H9 (cell line): ENCODE data around the gene CTRL. TPM values are rescaled to one million over a fixed set of nuclear protein-coding genes. Genes with fewer than 3 reads are reported as not detected.

ENCODE experiments used
- DNase-seq: peaks from one replicate; pipeline ENCODE4 v3.0.0-alpha.2; 2017
- H2AFZ ChIP-seq: one replicate; pipeline ENCODE4 v1.6.1; 2013; ENCODE audit warnings: mild to moderate bottlenecking, low read length, control low read depth, moderate library complexity
- H2AK5ac ChIP-seq: 2 replicates; pipeline ENCODE4 v1.6.1; 2013; ENCODE audit warnings: low read length, control low read depth, mixed read lengths; ENCODE audit not compliant: insufficient read length
- H2BK120ac ChIP-seq: one replicate; pipeline ENCODE4 v1.6.1; 2013; ENCODE audit warnings: low read depth, mild to moderate bottlenecking, low read length, control low read depth, inconsistent platforms; ENCODE audit not compliant: poor library complexity, severe bottlenecking
- H2BK12ac ChIP-seq: 2 replicates; pipeline ENCODE4 v1.6.1; 2013; ENCODE audit warnings: low read length, control low read depth, mixed read lengths, low read depth; ENCODE audit not compliant: insufficient read length
- H2BK15ac ChIP-seq: 2 replicates; pipeline ENCODE4 v1.6.1; 2013; ENCODE audit warnings: low read depth, low read length, control low read depth
- H2BK20ac ChIP-seq: one replicate; pipeline ENCODE4 v1.6.1; 2013; ENCODE audit warnings: low read depth, mild to moderate bottlenecking, low read length, control low read depth, inconsistent platforms; ENCODE audit not compliant: poor library complexity, severe bottlenecking
- H2BK5ac ChIP-seq: 2 replicates; pipeline ENCODE4 v1.6.1; 2013; ENCODE audit warnings: low read length, control low read depth, mixed read lengths; ENCODE audit not compliant: insufficient read length
- H3K14ac ChIP-seq: 2 replicates; pipeline ENCODE4 v1.6.1; 2013; ENCODE audit warnings: low read length, control low read depth; ENCODE audit not compliant: insufficient read depth
- H3K18ac ChIP-seq: 2 replicates; pipeline ENCODE4 v1.6.1; 2013; ENCODE audit warnings: low read depth, mild to moderate bottlenecking, mixed read lengths, low read length, control low read depth; ENCODE audit not compliant: insufficient read length
- H3K23ac ChIP-seq: 2 replicates; pipeline ENCODE4 v1.6.1; 2013; ENCODE audit warnings: low read length, control low read depth, mixed read lengths, low read depth; ENCODE audit not compliant: insufficient read length
- H3K23me2 ChIP-seq: 2 replicates; pipeline ENCODE4 v1.6.1; 2013; ENCODE audit warnings: low read depth, mild to moderate bottlenecking, mixed read lengths, low read length, control low read depth; ENCODE audit not compliant: insufficient read length, poor library complexity, severe bottlenecking
- H3K27ac ChIP-seq: 2 replicates; pipeline ENCODE4 v1.5.1; 2013; ENCODE audit warnings: low read length, control low read depth, mixed read lengths, low read depth; ENCODE audit not compliant: insufficient read length
- H3K27me3 ChIP-seq: 2 replicates; pipeline ENCODE4 v1.6.1; 2013; ENCODE audit warnings: low read length, control low read depth, inconsistent platforms; ENCODE audit not compliant: insufficient read depth
- H3K4ac ChIP-seq: 2 replicates; pipeline ENCODE4 v1.6.1; 2013; ENCODE audit warnings: low read depth, mild to moderate bottlenecking, control low read depth, inconsistent platforms, low read length, moderate library complexity
- H3K4me1 ChIP-seq: 2 replicates; pipeline ENCODE4 v1.6.1; 2013; ENCODE audit warnings: low read length, control low read depth, inconsistent platforms; ENCODE audit not compliant: insufficient read depth
- H3K4me2 ChIP-seq: 2 replicates; pipeline ENCODE4 v1.6.1; 2013; ENCODE audit warnings: low read length, control low read depth, mixed read lengths; ENCODE audit not compliant: insufficient read length, insufficient read depth
- H3K56ac ChIP-seq: 2 replicates; pipeline ENCODE4 v1.6.1; 2013; ENCODE audit warnings: low read depth, mild to moderate bottlenecking, mixed read lengths, low read length, control low read depth; ENCODE audit not compliant: insufficient read length
- H3K79me1 ChIP-seq: 2 replicates; pipeline ENCODE4 v1.6.1; 2013; ENCODE audit warnings: low read depth, mild to moderate bottlenecking, moderate library complexity, low read length, control low read depth, inconsistent platforms; ENCODE audit not compliant: insufficient read depth, poor library complexity, severe bottlenecking
- H3K79me2 ChIP-seq: 2 replicates; pipeline ENCODE4 v1.6.1; 2013; ENCODE audit warnings: low read length, control low read depth, inconsistent platforms; ENCODE audit not compliant: insufficient read depth
- H3K9ac ChIP-seq: 2 replicates; pipeline ENCODE4 v1.6.1; 2013; ENCODE audit warnings: low read length, control low read depth, mixed read lengths; ENCODE audit not compliant: insufficient read length; ENCODE audit errors: extremely low read depth
- H3K9me3 ChIP-seq: one replicate; pipeline ENCODE4 v1.6.1; 2013; ENCODE audit warnings: low read depth, low read length, inconsistent platforms; ENCODE audit not compliant: control insufficient read depth
- H3T11ph ChIP-seq: one replicate; pipeline ENCODE4 v1.6.1; 2013; ENCODE audit warnings: mild to moderate bottlenecking, low read length, control low read depth, inconsistent platforms
- H4K20me1 ChIP-seq: one replicate; pipeline ENCODE4 v1.6.1; 2013; ENCODE audit not compliant: control insufficient read depth, insufficient read length, insufficient read depth
- H4K5ac ChIP-seq: 2 replicates; pipeline ENCODE4 v1.6.1; 2013; ENCODE audit warnings: low read depth, mild to moderate bottlenecking, mixed read lengths, low read length, control low read depth; ENCODE audit not compliant: insufficient read length
- H4K8ac ChIP-seq: replicated peaks from 2 replicates; pipeline ENCODE4 v1.6.1; 2013; ENCODE audit warnings: low read length, control low read depth, mixed read lengths, low read depth; ENCODE audit not compliant: insufficient read length
- H4K91ac ChIP-seq: 2 replicates; pipeline ENCODE4 v1.6.1; 2013; ENCODE audit warnings: low read depth, mild to moderate bottlenecking, moderate library complexity, mixed read lengths, low read length, control low read depth; ENCODE audit not compliant: insufficient read length
- H3K27ac Mint-ChIP-seq, 3 experiments: 2 replicates in 2 of 3; 3 replicates in 1 of 3; pipeline ENCODE4 v1.8.0; 2020 to 2021; ENCODE audit warnings: mixed read lengths in 3 of 3, mild to moderate bottlenecking in 1 of 3, moderate library complexity in 1 of 3
- H3K27me3 Mint-ChIP-seq: 2 replicates; pipeline ENCODE4 v1.8.0; 2021; ENCODE audit warnings: low read depth, mild to moderate bottlenecking, moderate library complexity, mixed read lengths
- H3K36me3 Mint-ChIP-seq, 3 experiments: 2 replicates in 2 of 3; 3 replicates in 1 of 3; pipeline ENCODE4 v1.8.0; 2020 to 2021; ENCODE audit warnings: low read depth in 3 of 3, mixed read lengths in 3 of 3; ENCODE audit not compliant: insufficient read depth in 1 of 3
- H3K4me1 Mint-ChIP-seq, 2 experiments: 2 replicates each; pipeline ENCODE4 v1.8.0; 2020; ENCODE audit warnings: mixed read lengths in 2 of 2
- H3K4me3 Mint-ChIP-seq, 2 experiments: 2 replicates in 1 of 2; 3 replicates in 1 of 2; pipeline ENCODE4 v1.8.0; 2020 to 2021; ENCODE audit warnings: mild to moderate bottlenecking in 2 of 2, mixed read lengths in 2 of 2, moderate library complexity in 1 of 2
- H3K9me3 Mint-ChIP-seq, 2 experiments: 2 replicates in 1 of 2; 3 replicates in 1 of 2; pipeline ENCODE4 v1.8.0; 2020; ENCODE audit warnings: mild to moderate bottlenecking in 2 of 2, mixed read lengths in 2 of 2, moderate library complexity in 1 of 2
- CTCF ChIP-seq: fragments of 200-600 bp; sonication (generic); conservative IDR thresholded peaks from 3 replicates; pipeline ENCODE4 v1.8.0; 2021; ENCODE audit warnings: antibody characterized with exemption, mild to moderate bottlenecking
- WGBS: extraction: QIAGEN DNeasy Blood & Tissue Kit; methylation state at CpG from one replicate; pipeline ENCODE4 v1.1.7; 2013; ENCODE audit warnings: missing lambda C conversion rate, low lambda C conversion rate, mixed read lengths; ENCODE audit not compliant: insufficient read length; ENCODE audit errors: extremely low coverage; 5-methylcytosine and 5-hydroxymethylcytosine counted together
- total RNA-seq: library from RNA; stranded (reverse); gene quantifications from 2 replicates; pipeline ENCODE4 v1.2.1, GENCODE V29; 2021

CTRL gene
- total RNA-seq, 1 experiment from 2014 or later, result 2.7 TPM

- Histone ChIP-seq H2BK20ac (no peak overlapping the region), H4K91ac (no peak overlapping the region), H3K4me1 (peaks cover 3% of the 10 kb centered on the region; the same call in 1 of the 2 replicates), H3K79me2 (no peaks in the 10 kb centered on the region), H3K4me2 (peak overlapping the region; percentile 30), H3K27me3 (no peaks in the 10 kb centered on the region), H2BK15ac (no peak overlapping the region), H4K5ac (no peak overlapping the region), H3K79me1 (no peaks in the 10 kb centered on the region), H2BK12ac (no peak overlapping the region), H3K18ac (no peak overlapping the region), H3K9me3 (no peaks in the 10 kb centered on the region), H3K14ac (peak overlapping the region; percentile 10; the same call in 1 of the 2 replicates), H4K20me1 (no peaks in the 10 kb centered on the region), H3K23me2 (peaks cover 18% of the 10 kb centered on the region), H2AFZ (no peak overlapping the region), H3K56ac (no peak overlapping the region), H2BK120ac (no peak overlapping the region), H3K23ac (no peak overlapping the region), H2BK5ac (no peak overlapping the region), H3T11ph (no peak overlapping the region), H4K8ac (no peak overlapping the region), H3K27ac (no peak overlapping the region), H2AK5ac (no peak overlapping the region), H3K9ac (peak overlapping the region; percentile 25), H3K4ac (no peak overlapping the region)
- H3K9me3 Mint-ChIP-seq, result peaks cover 0 to 2% of the 10 kb centered on the region in 2 experiments; a peak in 2 of 5 replicates
- H3K27ac Mint-ChIP-seq, result peak overlapping the region; percentile 45 to 94 (median 59); a peak in 4 of 7 replicates
- DNase-seq, result no peak
- H3K36me3 Mint-ChIP-seq, result peaks cover 6 to 41% (median 10%) of the 10 kb centered on the region in 3 experiments; a peak in 5 of 7 replicates
- TF ChIP-seq CTCF, result no peak
- no CpG with 5 or more reads among the region's 13 CpGs for WGBS
- peaks cover 20 to 23% of the 10 kb centered on the region in 2 experiments for H3K4me1 Mint-ChIP-seq
- peak overlapping the region; percentile 98 to 100 for H3K4me3 Mint-ChIP-seq
- peaks cover 10% of the 10 kb centered on the region for H3K27me3 Mint-ChIP-seq
These were observed 3.4 kb upstream of the CTRL start for GRCh38 chr16:67935101-67935401.
